Measurements from ENCODE around the gene WFDC8. TPM values are rescaled to one million over a fixed set of nuclear protein-coding genes. Genes with fewer than 3 reads are reported as not detected.

The WFDC8 gene
- total RNA-seq, 1 experiment from 2014 or later, result not detected

- no peaks in the 10 kb centered on the region for H3K36me3 ChIP-seq (ENCODE audit: control insufficient read depth, insufficient read depth, low read length)
- no peaks in the 10 kb centered on the region for H3K36me3 Mint-ChIP-seq (ENCODE audit: insufficient read depth, unreplicated experiment)
- 0 out of 2 replicates have a peak, but pooled peaks cover 3% of the 10 kb centered on the region for H3K9me3 ChIP-seq
- TF ChIP-seq CTCF (IDR thresholded peaks at IDR 0.05; ENCODE audit: insufficient read depth in 1 of 2, low read depth in 1 of 2, low read length in 1 of 2, severe bottlenecking in 1 of 2, unreplicated experiment in 1 of 2), result no peak
- POLR2A ChIA-PET, result no interaction called here
- no TSS peak for BruUV-seq (replicated peaks)
- H3K9me3 Mint-ChIP-seq (ENCODE audit: unreplicated experiment), result peaks cover 10% of the 10 kb centered on the region
- H3K4me1 ChIP-seq, result no peaks in the 10 kb centered on the region
- DNase-seq, result no peak
- H3K4me3 Mint-ChIP-seq (ENCODE audit: unreplicated experiment), result no peak overlapping the region
- H3K27ac Mint-ChIP-seq (ENCODE audit: unreplicated experiment), result no peak overlapping the region
- no peak overlapping the region for H3K4me3 ChIP-seq (ENCODE audit: low read depth, low read length)
- no peaks in the 10 kb centered on the region for H3K4me1 Mint-ChIP-seq (ENCODE audit: low read depth, unreplicated experiment)
- intact Hi-C loops (cut with micrococcal nuclease; ENCODE audit: unreplicated experiment), result no loop called here
- CTCF ChIA-PET, result no interaction called here
- peaks cover 22% of the 10 kb centered on the region for H3K27me3 Mint-ChIP-seq (ENCODE audit: insufficient read depth, unreplicated experiment)
- H3K27me3 ChIP-seq (replicated peaks; ENCODE audit: control insufficient read depth, insufficient read depth, low read length), result 0 out of 2 replicates have a peak, but pooled peaks cover 1% of the 10 kb centered on the region
Measured at GRCh38 chr20:45550765-45551164, 28.3 kb downstream of the WFDC8 start.

- Mint-ChIP-seq H3K9me3 (ENCODE audit: unreplicated experiment) (peaks cover 10% of the 10 kb centered on the region), H3K27ac (ENCODE audit: unreplicated experiment) (no peak overlapping the region), H3K27me3 (ENCODE audit: insufficient read depth, unreplicated experiment) (peaks cover 31% of the 10 kb centered on the region), H3K4me1 (ENCODE audit: low read depth, unreplicated experiment) (no peaks in the 10 kb centered on the region), H3K36me3 (ENCODE audit: insufficient read depth, unreplicated experiment) (no peaks in the 10 kb centered on the region), H3K4me3 (ENCODE audit: unreplicated experiment) (no peak overlapping the region)
- ChIA-PET POLR2A (interaction anchor here (0.6 kb wide), 1 partner anchor 308 kb away, joined by 3 read pairs; no protein-coding TSS in a partner anchor), CTCF (interaction anchor here (0.7 to 3.8 kb wide), 2 partner anchors 27 to 223 kb away, joined by 14 to 34 read pairs; no protein-coding TSS in a partner anchor)
- no peak overlapping the region for H3K4me3 ChIP-seq (ENCODE audit: low read depth, low read length)
- BruUV-seq (replicated peaks), result no TSS peak
- DNase-seq, result no peak
- no peak for TF ChIP-seq CTCF (IDR thresholded peaks at IDR 0.05; ENCODE audit: insufficient read depth in 1 of 2, low read depth in 1 of 2, low read length in 1 of 2, severe bottlenecking in 1 of 2, unreplicated experiment in 1 of 2)
- 0 out of 2 replicates have a peak, but pooled peaks cover 1% of the 10 kb centered on the region for H3K27me3 ChIP-seq (replicated peaks; ENCODE audit: control insufficient read depth, insufficient read depth, low read length)
- no peaks in the 10 kb centered on the region for H3K36me3 ChIP-seq (ENCODE audit: control insufficient read depth, insufficient read depth, low read length)
- 0 out of 2 replicates have a peak, but pooled peaks cover 3% of the 10 kb centered on the region for H3K9me3 ChIP-seq
- H3K4me1 ChIP-seq, result no peaks in the 10 kb centered on the region
- intact Hi-C loops (cut with micrococcal nuclease; ENCODE audit: unreplicated experiment), result no loop called here
Measured at GRCh38 chr20:45548410-45548809, 30.7 kb downstream of the WFDC8 start.

GRCh38 chr20:45547206-45547770 is 31.8 kb downstream of the WFDC8 start, which contains the start of gene EPPIN:
Gene EPPIN, minus strand, starts transcription at chr20:45547401. Its CDS starts 44 bp downstream, at chr20:45547357.
- H3K9me3 ChIP-seq, result 0 out of 2 replicates have a peak, but pooled peaks cover 3% of the 10 kb centered on the region
- POLR2A ChIA-PET, result no interaction called here
- intact Hi-C loops (cut with micrococcal nuclease; ENCODE audit: unreplicated experiment), result loop anchor here (2.0 kb wide), 1 partner anchor 30 kb away; no protein-coding TSS in a partner anchor
- Mint-ChIP-seq H3K4me3 (ENCODE audit: unreplicated experiment) (no peak within 1 kb of the TSS), H3K4me1 (ENCODE audit: low read depth, unreplicated experiment) (no peaks in the 10 kb centered on the region), H3K9me3 (ENCODE audit: unreplicated experiment) (peaks cover 10% of the 10 kb centered on the region), H3K36me3 (ENCODE audit: insufficient read depth, unreplicated experiment) (no peaks in the 10 kb centered on the region), H3K27ac (ENCODE audit: unreplicated experiment) (no peak within 1 kb of the TSS), H3K27me3 (ENCODE audit: insufficient read depth, unreplicated experiment) (peaks cover 30% of the 10 kb centered on the region)
- no peaks in the 10 kb centered on the region for H3K36me3 ChIP-seq (ENCODE audit: control insufficient read depth, insufficient read depth, low read length)
- H3K4me1 ChIP-seq, result no peaks in the 10 kb centered on the region
- peaks cover 2% of the 10 kb centered on the region; the same call in 1 of the 2 replicates for H3K27me3 ChIP-seq (replicated peaks; ENCODE audit: control insufficient read depth, insufficient read depth, low read length)
- CTCF ChIA-PET, result interaction anchor here (0.6 to 3.8 kb wide), 3 partner anchors 42 to 224 kb away, joined by 3 to 34 read pairs (median 4); no protein-coding TSS in a partner anchor
- no TSS peak for BruUV-seq (replicated peaks)
- no peak for TF ChIP-seq CTCF (IDR thresholded peaks at IDR 0.05; ENCODE audit: insufficient read depth in 1 of 2, low read depth in 1 of 2, low read length in 1 of 2, severe bottlenecking in 1 of 2, unreplicated experiment in 1 of 2)
- no peak within 1 kb of the TSS for H3K4me3 ChIP-seq (ENCODE audit: low read depth, low read length)
- no peak for DNase-seq
